ENCODE data around the gene SLC35F1. TPM values are rescaled to one million over a fixed set of nuclear protein-coding genes. Genes with fewer than 3 reads are reported as not detected.

Gene SLC35F1
- total and polyA plus RNA-seq, 10 of the 15 experiments (the other 5 are each of a cell fraction or from before 2014, with no cell fraction given): 0.01 TPM; not detected in 9

GRCh38 chr6:118253741-118254140 is 346.7 kb downstream of the SLC35F1 start (continued):
- TF ChIP-seq RFX5 (IDR thresholded peaks at IDR 0.05; ENCODE audit: low read depth, low read length): no peak

DNA sequence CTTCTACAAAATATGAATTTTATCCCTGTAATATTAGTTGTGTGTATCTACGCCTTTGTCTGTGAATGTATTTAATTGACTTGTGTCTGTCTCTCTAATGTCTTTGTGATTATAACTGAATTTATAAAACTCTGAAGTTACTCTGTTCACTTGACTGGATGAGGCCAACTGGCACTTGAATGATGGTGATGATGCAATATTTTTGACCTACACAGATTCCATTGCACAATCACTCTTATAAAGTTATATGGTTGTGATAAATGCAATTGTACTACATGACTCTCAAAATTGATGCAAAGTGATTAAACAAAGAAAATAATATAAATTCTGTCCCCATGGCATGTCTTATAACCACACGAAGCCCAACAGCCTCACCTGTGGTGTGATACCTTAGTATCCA is 353.8 kb downstream of the SLC35F1 start:
- no peaks in the 10 kb centered on the region for H3K79me2 ChIP-seq (ENCODE audit: control insufficient read depth, insufficient read depth, low read length)
- intact Hi-C loops (cut with micrococcal nuclease; ENCODE audit: unreplicated experiment) (loop anchor here (5.0 kb wide), 1 partner anchor 284 kb away; no protein-coding TSS in a partner anchor), in situ Hi-C loops (cut with MboI) (loop anchor here (10.0 kb wide), 1 partner anchor 286 kb away; no protein-coding TSS in a partner anchor)
- DNase-seq (ENCODE audit: low read depth, low spot score) (no peak), FAIRE-seq (no peak), ATAC-seq (no peak)
- CTCF ChIA-PET: interaction anchor here (2.7 kb wide), 1 partner anchor 17 kb away, joined by 6 read pairs; no protein-coding TSS in a partner anchor
- BruUV-seq (replicated peaks): no TSS peak
- SMC1A ChIA-PET (ENCODE audit: uncharacterized antibody, unreplicated experiment): no interaction called here
- RAD21 ChIA-PET (ENCODE audit: unreplicated experiment): no interaction called here
- H2AFZ ChIP-seq (ENCODE audit: control insufficient read depth, low read depth, low read length): no peak overlapping the region
- no peaks in the 10 kb centered on the region for H3K4me1 ChIP-seq (ENCODE audit: control insufficient read depth, insufficient read depth, low read length)
- H3K9ac ChIP-seq (ENCODE audit: control insufficient read depth, insufficient read depth, low read length): no peak overlapping the region
- TF ChIP-seq MEF2A (IDR thresholded peaks at IDR 0.05; ENCODE audit: insufficient read depth, low read depth, low read length) (no peak), TCF12 (IDR thresholded peaks at IDR 0.05; ENCODE audit: low read depth, low read length) (no peak), PRDM15 (CRISPR knock-in tag; IDR thresholded peaks at IDR 0.05) (no peak), NR2F1 (conservative IDR thresholded peaks at IDR 0.05) (no peak), E2F4 (IDR thresholded peaks at IDR 0.05; ENCODE audit: low read depth, low read length) (no peak), IKZF2 (IDR thresholded peaks at IDR 0.05) (no peak), BACH1 (IDR thresholded peaks at IDR 0.05; ENCODE audit: borderline replicate concordance) (no peak), NR2C2 (IDR thresholded peaks at IDR 0.05; ENCODE audit: borderline replicate concordance, control insufficient read depth, insufficient read length, low read depth) (no peak), TARDBP (IDR thresholded peaks at IDR 0.05; ENCODE audit: borderline replicate concordance) (no peak), NFIC (IDR thresholded peaks at IDR 0.05; ENCODE audit: low read depth, low read length) (no peak), KDM1A (IDR thresholded peaks at IDR 0.05; ENCODE audit: borderline replicate concordance) (no peak)
- TF ChIP-seq, protein P1, sequence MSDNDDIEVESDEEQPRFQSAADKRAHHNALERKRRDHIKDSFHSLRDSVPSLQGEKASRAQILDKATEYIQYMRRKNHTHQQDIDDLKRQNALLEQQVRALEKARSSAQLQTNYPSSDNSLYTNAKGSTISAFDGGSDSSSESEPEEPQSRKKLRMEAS (IDR thresholded peaks at IDR 0.05; ENCODE audit: low read depth, low read length): no peak
- no peaks in the 10 kb centered on the region for H3K27me3 ChIP-seq (replicated peaks in 1 of 2; ENCODE audit: control insufficient read depth in 2 of 2, insufficient read depth in 2 of 2, low read length in 1 of 2)
- H3K9me3 ChIP-seq (replicated peaks; ENCODE audit: control insufficient read depth, insufficient read depth, low read length): no peaks in the 10 kb centered on the region; the same call in 2 of the 3 replicates
- no peak overlapping the region for H3K4me2 ChIP-seq (ENCODE audit: control insufficient read depth, insufficient read depth)
- no peaks in the 10 kb centered on the region for H3K36me3 ChIP-seq (ENCODE audit: control insufficient read depth in 2 of 2, insufficient read depth in 2 of 2, low read length in 1 of 2)
- H3K4me3 ChIP-seq: no peak overlapping the region
- no peaks in the 10 kb centered on the region for H4K20me1 ChIP-seq (ENCODE audit: control insufficient read depth, insufficient read depth)
- POLR2A ChIA-PET: no interaction called here
- H3K27ac ChIP-seq (ENCODE audit: control insufficient read depth, insufficient read depth): no peak overlapping the region
- 4% methylated on average over 2 of the region's 2 CpGs for WGBS (ENCODE audit: insufficient coverage, insufficient replicate concordance, low lambda C conversion rate, missing lambda C conversion rate)
